NCI-H748 treated with DMSO at 0.1 percent for 48 hours (cell line): ENCODE results near the gene SH2D6.
"Not testable (repeated sequence)": the region's sequence is repeated elsewhere in the genome, so short reads cannot be mapped to it uniquely, and the experiment has no call there.

Experiments used
- DNase-seq: peaks from one replicate; lab custom pipeline; 2025; lab: John Stamatoyannopoulos, UW

The SH2D6 gene

DNA sequence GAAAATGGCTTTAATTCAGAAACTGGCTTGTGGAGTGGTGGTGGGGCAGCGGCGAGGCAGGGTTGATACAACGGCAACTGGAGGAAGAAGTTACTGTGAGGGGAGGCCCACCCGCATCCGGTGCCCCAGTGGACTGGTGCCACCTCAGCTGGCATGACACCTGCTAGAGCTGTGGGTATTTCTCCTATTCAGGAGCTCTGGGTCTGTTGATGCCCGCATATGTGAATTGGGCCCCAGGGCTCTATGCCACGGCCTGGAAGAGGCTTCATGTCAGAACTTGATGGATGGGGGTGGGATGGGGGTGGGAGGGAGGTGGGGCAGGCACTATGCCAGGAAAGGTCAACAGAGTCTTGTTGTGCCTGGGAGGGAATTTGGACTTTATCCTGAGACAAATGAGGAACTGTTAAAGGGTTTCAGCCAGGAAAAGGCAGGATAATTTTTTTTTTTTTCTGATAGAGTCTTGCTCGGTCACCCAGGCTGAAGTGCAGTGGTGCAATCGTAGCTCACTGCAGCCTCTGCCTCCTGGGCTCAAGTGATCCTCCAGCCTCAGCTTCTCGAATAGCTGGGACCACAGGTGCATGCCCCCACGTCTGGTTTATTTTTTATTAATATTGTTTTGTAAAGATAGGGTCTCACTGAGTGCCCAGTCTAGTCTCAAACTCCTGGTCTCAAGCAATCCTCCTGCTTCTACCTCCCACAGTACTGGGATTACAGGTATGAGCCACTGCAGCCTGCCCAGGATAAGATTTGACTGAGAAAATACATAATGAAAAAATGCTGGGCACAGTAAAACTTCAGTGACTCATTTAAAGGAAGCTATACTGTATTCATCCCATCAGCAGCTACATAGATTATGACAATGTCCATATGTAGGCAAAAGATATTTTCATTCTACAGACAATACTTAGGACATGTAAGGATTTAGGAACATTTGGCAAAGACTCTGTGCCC, 52.6 kb downstream of the SH2D6 start:
- no peak for DNase-seq

DNA sequence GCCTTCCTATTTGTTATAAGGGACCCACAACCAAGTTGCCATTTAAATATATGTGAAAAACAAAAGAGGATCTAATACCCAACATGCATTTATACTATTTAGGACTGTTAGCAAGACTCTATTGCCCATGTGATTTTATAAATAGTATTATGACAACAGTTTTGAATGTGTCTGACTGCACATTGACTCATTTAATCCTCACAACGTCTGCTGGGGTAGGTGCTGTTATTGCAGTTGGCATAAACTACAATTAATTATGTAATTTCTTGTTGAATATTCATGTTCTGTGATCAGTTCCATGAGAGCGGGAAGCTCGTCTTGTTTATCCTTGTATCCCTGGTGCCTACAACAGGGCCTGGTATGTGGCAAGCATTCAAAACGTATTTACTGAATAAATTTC, 53.7 kb downstream of the SH2D6 start:
- DNase-seq = no peak

GRCh38 chr2:85475799-85476490, 57.4 kb downstream of the SH2D6 start:
- no peak for DNase-seq

DNA sequence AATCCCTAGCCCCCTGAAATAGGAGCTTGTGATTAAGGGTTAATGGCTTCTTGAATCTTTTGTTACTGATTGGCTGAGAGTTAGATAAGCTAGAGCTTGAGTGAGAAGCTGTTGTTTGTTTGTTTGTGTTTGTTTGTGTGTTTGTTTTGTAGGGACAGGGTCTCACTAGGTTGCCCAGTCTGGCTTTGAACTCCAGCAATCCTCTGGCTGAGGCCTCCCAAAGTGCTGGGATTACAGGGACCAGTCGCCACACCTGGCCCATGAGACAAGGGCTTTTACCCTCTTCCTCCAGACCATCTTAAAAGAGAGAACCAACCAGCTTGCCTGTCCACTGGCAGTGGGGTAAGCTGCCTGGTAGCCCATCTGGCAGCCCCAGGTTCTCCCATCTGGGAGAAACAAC, 58.1 kb downstream of the SH2D6 start:
- no peak for DNase-seq

DNA sequence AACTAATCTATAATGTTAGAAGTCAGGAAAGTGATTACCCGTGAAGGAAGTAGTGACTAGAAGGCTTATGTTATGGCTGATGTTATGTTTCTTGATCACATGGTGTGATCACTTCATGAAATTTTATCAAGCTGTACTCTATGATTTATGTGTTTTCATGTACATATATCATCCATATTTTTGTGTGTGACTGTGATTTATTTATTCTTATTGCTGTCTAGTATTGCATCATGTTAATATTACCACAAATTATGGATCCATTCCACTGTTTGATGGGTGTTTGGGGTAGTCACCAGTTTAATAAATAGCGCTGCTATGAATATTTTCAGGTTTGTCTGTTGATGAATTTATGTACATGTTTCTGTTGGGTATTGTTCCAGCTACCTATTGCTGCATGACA, 59.4 kb downstream of the SH2D6 start:
- DNase-seq = no peak

DNA sequence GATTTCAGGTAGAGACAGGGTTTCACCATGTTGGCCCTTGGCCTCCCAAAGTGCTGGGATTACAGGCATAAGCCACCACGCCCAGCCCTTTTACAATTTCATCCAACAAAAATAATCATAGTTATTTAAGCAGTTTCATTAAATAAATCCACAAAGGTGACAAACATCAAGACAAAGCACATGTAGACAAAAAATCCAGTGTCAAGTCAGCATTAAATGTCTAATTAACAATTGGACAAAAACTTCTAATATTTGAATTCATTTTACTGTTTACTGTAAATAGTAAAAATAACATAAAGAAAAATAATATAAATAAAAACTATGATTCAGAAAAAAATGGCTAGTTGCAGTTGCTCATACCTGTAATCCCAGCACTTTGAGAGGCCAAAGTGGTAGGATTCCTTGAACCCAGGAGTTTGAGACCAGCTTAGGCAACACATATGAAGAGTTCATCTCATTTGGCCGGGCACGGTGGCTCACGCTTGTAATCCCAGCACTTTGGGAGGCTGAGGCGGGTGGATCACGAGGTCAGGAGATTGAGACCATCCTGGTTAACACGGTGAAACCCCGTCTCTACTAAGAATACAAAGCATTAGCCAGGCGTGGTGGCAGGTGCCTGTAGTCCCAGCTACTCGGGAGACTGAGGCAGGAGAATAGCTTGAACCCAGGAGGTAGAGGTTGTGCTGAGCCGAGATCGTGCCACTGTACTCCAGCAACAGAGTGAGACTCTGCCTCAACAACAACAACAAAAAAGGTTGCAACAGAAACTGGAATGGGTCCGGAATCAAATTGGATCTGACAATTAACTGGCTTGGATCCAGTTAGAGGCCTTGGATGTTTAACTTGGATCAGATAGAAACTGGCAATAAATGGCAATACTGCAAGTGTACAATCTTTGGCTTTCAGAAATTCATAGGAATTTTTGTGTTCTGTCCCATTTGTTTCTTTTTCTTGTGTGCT, 63.6 kb downstream of the SH2D6 start:
- no peak for DNase-seq

- DNase-seq = not testable (repeated sequence)
Observed at GRCh38 chr2:85484615-85485014, 66.1 kb downstream of the SH2D6 start.

GRCh38 chr2:85485815-85486214, 67.3 kb downstream of the SH2D6 start:
- no peak for DNase-seq
